Measurements from ENCODE around the gene CES3.
A peak's percentile ranks its signal among the peaks of the same experiment; 100 is the strongest.

Gene CES3

DNA sequence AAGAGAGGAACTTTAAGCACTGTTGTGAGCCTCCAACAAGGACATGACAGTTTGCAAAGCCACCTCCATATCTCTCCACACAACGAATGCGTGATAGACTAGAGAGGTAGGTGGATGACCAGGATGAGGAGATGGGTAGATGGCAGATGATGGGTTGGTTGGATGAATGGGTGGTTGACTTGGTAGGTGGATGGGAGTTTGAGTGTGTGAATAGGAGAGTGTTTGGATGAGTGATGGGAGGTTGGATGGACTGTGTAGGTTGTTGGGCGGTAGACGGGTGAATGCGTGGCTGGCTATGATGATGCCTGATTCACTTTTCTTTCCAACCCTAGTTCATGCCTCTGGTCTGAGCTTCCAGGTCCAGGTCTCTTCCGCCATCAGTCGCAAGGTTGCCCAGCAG, 46.5 kb upstream of the CES3 start:
- Histone ChIP-seq H3K36me3 (ENCODE audit: control insufficient read depth in 2 of 2, insufficient read depth in 1 of 2, low read length in 2 of 2) (no peaks in the 10 kb centered on the region), H3K9me3 (ENCODE audit: control insufficient read depth, insufficient read depth, low read depth, low read length) (no peaks in the 10 kb centered on the region), H3K27ac (ENCODE audit: extremely low read depth, low read depth, low read length) (no peak overlapping the region), H3K4me1 (ENCODE audit: control insufficient read depth, insufficient read depth, low read length) (no peaks in the 10 kb centered on the region), H3K4me3 (ENCODE audit: low read depth, low read length) (no peak overlapping the region)
- TF ChIP-seq ZNF701 (tag by site-specific recombination; IDR thresholded peaks at IDR 0.05) (no peak), EGR2 (tag by site-specific recombination; IDR thresholded peaks at IDR 0.05; ENCODE audit: low read depth) (peak; percentile 85), ZBTB20 (tag by site-specific recombination; IDR thresholded peaks at IDR 0.05) (no peak), ZBTB17 (tag by site-specific recombination; IDR thresholded peaks at IDR 0.05) (peak; percentile 67), MEIS1 (CRISPR knock-in tag; IDR thresholded peaks at IDR 0.05; ENCODE audit: borderline replicate concordance) (no peak)
- TF ChIP-seq, protein P1, sequence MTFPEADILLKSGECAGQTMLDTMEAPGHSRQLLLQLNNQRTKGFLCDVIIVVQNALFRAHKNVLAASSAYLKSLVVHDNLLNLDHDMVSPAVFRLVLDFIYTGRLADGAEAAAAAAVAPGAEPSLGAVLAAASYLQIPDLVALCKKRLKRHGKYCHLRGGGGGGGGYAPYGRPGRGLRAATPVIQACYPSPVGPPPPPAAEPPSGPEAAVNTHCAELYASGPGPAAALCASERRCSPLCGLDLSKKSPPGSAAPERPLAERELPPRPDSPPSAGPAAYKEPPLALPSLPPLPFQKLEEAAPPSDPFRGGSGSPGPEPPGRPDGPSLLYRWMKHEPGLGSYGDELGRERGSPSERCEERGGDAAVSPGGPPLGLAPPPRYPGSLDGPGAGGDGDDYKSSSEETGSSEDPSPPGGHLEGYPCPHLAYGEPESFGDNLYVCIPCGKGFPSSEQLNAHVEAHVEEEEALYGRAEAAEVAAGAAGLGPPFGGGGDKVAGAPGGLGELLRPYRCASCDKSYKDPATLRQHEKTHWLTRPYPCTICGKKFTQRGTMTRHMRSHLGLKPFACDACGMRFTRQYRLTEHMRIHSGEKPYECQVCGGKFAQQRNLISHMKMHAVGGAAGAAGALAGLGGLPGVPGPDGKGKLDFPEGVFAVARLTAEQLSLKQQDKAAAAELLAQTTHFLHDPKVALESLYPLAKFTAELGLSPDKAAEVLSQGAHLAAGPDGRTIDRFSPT (tag by site-specific recombination; IDR thresholded peaks at IDR 0.05), result no peak
- POLR2A ChIA-PET, result interaction anchor here (0.8 kb wide), 1 partner anchor 14 kb away, joined by 6 read pairs; no protein-coding TSS in a partner anchor
- CTCF ChIA-PET, result interaction anchor here (15.1 kb wide), 1 partner anchor 16 kb away, joined by 268 read pairs; no protein-coding TSS in a partner anchor

DNA sequence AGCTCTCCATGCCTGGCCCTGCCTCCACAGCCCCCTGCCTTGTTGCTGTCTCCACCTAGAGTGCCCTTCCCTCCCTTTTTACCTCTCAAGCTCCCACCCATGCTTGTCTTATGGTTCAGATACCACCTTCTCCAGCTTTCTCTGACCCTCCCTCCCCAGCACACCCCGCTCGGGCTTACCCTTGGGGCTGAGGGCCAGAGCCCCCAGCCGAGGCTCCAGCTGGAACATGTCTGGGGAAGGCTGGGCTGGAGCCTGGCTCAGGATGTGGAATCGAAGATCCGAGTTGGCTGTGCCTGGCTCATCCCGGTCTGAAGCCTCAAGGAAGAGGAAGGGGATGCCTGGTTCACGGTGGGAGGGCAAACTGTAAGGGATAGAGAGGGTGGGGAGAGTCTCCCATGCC, 46.0 kb upstream of the CES3 start:
- H3K4me3 ChIP-seq (ENCODE audit: low read depth, low read length), result no peak overlapping the region
- no peaks in the 10 kb centered on the region for H3K4me1 ChIP-seq (ENCODE audit: control insufficient read depth, insufficient read depth, low read length)
- ChIA-PET CTCF (interaction anchor here (15.1 kb wide), 1 partner anchor 16 kb away, joined by 268 read pairs; no protein-coding TSS in a partner anchor), POLR2A (interaction anchor here (0.8 kb wide), 1 partner anchor 14 kb away, joined by 6 read pairs; no protein-coding TSS in a partner anchor)
- no peak overlapping the region for H3K27ac ChIP-seq (ENCODE audit: extremely low read depth, low read depth, low read length)
- no peaks in the 10 kb centered on the region for H3K36me3 ChIP-seq (ENCODE audit: control insufficient read depth in 2 of 2, insufficient read depth in 1 of 2, low read length in 2 of 2)
- no peaks in the 10 kb centered on the region for H3K9me3 ChIP-seq (ENCODE audit: control insufficient read depth, insufficient read depth, low read depth, low read length)
- TF ChIP-seq ZBTB20 (tag by site-specific recombination; IDR thresholded peaks at IDR 0.05) (no peak), ZSCAN30 (tag by site-specific recombination; IDR thresholded peaks at IDR 0.05) (no peak), ZNF791 (tag by site-specific recombination; IDR thresholded peaks at IDR 0.05) (no peak), KLF10 (tag by site-specific recombination; IDR thresholded peaks at IDR 0.05) (no peak), ZNF404 (tag by site-specific recombination; IDR thresholded peaks at IDR 0.05) (no peak), ZNF133 (tag by site-specific recombination; IDR thresholded peaks at IDR 0.05) (no peak), EGR2 (tag by site-specific recombination; IDR thresholded peaks at IDR 0.05; ENCODE audit: low read depth) (no peak), ZNF623 (tag by site-specific recombination; IDR thresholded peaks at IDR 0.05) (no peak), ZNF707 (tag by site-specific recombination; IDR thresholded peaks at IDR 0.05) (no peak), ZBTB1 (tag by site-specific recombination; IDR thresholded peaks at IDR 0.05) (no peak), ZNF560 (tag by site-specific recombination; IDR thresholded peaks at IDR 0.05; ENCODE audit: borderline replicate concordance) (no peak), ZFP37 (tag by site-specific recombination; IDR thresholded peaks at IDR 0.05) (no peak), ZNF830 (tag by site-specific recombination; IDR thresholded peaks at IDR 0.05; ENCODE audit: low read depth) (no peak)
- TF ChIP-seq, protein P2, sequence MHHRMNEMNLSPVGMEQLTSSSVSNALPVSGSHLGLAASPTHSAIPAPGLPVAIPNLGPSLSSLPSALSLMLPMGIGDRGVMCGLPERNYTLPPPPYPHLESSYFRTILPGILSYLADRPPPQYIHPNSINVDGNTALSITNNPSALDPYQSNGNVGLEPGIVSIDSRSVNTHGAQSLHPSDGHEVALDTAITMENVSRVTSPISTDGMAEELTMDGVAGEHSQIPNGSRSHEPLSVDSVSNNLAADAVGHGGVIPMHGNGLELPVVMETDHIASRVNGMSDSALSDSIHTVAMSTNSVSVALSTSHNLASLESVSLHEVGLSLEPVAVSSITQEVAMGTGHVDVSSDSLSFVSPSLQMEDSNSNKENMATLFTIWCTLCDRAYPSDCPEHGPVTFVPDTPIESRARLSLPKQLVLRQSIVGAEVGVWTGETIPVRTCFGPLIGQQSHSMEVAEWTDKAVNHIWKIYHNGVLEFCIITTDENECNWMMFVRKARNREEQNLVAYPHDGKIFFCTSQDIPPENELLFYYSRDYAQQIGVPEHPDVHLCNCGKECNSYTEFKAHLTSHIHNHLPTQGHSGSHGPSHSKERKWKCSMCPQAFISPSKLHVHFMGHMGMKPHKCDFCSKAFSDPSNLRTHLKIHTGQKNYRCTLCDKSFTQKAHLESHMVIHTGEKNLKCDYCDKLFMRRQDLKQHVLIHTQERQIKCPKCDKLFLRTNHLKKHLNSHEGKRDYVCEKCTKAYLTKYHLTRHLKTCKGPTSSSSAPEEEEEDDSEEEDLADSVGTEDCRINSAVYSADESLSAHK (tag by site-specific recombination; IDR thresholded peaks at IDR 0.05), result no peak
- TF ChIP-seq, protein P3, sequence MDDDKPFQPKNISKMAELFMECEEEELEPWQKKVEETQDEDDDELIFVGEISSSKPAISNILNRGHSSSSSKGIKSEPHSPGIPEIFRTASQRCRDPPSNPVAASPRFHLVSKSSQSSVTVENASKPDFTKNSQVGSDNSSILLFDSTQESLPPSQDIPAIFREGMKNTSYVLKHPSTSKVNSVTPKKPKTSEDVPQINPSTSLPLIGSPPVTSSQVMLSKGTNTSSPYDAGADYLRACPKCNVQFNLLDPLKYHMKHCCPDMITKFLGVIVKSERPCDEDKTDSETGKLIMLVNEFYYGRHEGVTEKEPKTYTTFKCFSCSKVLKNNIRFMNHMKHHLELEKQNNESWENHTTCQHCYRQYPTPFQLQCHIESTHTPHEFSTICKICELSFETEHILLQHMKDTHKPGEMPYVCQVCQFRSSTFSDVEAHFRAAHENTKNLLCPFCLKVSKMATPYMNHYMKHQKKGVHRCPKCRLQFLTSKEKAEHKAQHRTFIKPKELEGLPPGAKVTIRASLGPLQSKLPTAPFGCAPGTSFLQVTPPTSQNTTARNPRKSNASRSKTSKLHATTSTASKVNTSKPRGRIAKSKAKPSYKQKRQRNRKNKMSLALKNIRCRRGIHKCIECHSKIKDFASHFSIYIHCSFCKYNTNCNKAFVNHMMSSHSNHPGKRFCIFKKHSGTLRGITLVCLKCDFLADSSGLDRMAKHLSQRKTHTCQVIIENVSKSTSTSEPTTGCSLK (tag by site-specific recombination; IDR thresholded peaks at IDR 0.05), result no peak

Data from HEK293 (cell line).